CD4-positive, alpha-beta T cell treated with Interleukin-10 for 1 hour (primary cell): ENCODE measurements around the gene CMA1.
"Not testable (repeated sequence)": the region's sequence is repeated elsewhere in the genome, so short reads cannot be mapped to it uniquely, and the experiment has no call there.

Experiments used
- DNase-seq: peaks from one replicate; pipeline ENCODE4 v3.0.0-alpha.2; 2020

The CMA1 gene

GRCh38 chr14:24508155-24508840 lies at the start of gene CMA1:
CMA1 (minus strand) TSS chr14:24508265; CDS start chr14:24508235, 30 bp downstream.
- DNase-seq, result no peak

GRCh38 chr14:24556756-24557155 lies 48.7 kb upstream of the CMA1 start:
- DNase-seq, result no peak

GRCh38 chr14:24549064-24549463 lies 41.0 kb upstream of the CMA1 start:
- not testable (repeated sequence) for DNase-seq

GRCh38 chr14:24542346-24542936 lies 34.4 kb upstream of the CMA1 start:
- no peak for DNase-seq

GRCh38 chr14:24535737-24536136 lies 27.7 kb upstream of the CMA1 start:
- DNase-seq, result peak; percentile 2

- DNase-seq, result no peak
Measured at GRCh38 chr14:24534286-24534685, 26.2 kb upstream of the CMA1 start.

- DNase-seq, result not testable (repeated sequence)
Measured at GRCh38 chr14:24525877-24526620, 18.0 kb upstream of the CMA1 start.

- DNase-seq, result no peak
Measured at GRCh38 chr14:24518851-24519250, 10.8 kb upstream of the CMA1 start.

- no peak for DNase-seq
Measured at GRCh38 chr14:24514209-24514608, 6.1 kb upstream of the CMA1 start.

- DNase-seq, result no peak
Measured at GRCh38 chr14:24513009-24513408, 4.9 kb upstream of the CMA1 start.

GRCh38 chr14:24506443-24506842 lies 1.6 kb downstream of the CMA1 start:
- no peak for DNase-seq

- DNase-seq, result no peak
Measured at GRCh38 chr14:24504425-24504950, 3.6 kb downstream of the CMA1 start.

GRCh38 chr14:24491586-24492408 lies 16.3 kb downstream of the CMA1 start:
- DNase-seq, result not testable (repeated sequence)

GRCh38 chr14:24483604-24484252 lies 24.3 kb downstream of the CMA1 start:
- DNase-seq, result peak; percentile 44

- not testable (repeated sequence) for DNase-seq
Measured at GRCh38 chr14:24482699-24483303, 25.3 kb downstream of the CMA1 start.

- DNase-seq, result peak; percentile 56
Measured at GRCh38 chr14:24481622-24482324, 26.3 kb downstream of the CMA1 start.

- not testable (repeated sequence) for DNase-seq
Measured at GRCh38 chr14:24479999-24480398, 28.1 kb downstream of the CMA1 start.

GRCh38 chr14:24475261-24475660 lies 32.8 kb downstream of the CMA1 start:
- DNase-seq, result no peak

GRCh38 chr14:24473211-24473610 lies 34.9 kb downstream of the CMA1 start:
- DNase-seq, result no peak

- DNase-seq, result not testable (repeated sequence)
Measured at GRCh38 chr14:24470450-24470849, 37.6 kb downstream of the CMA1 start.

GRCh38 chr14:24465805-24466204 lies 42.3 kb downstream of the CMA1 start:
- no peak for DNase-seq
